Stimulated activated CD4-positive, alpha-beta T cell treated with anti-CD3 and anti-CD28 coated beads, Interleukin-1b, Interleukin-23, amount 100 ng/mL, for 1 hour (primary cell): ENCODE results near the gene CCBE1.
"Not testable (repeated sequence)": the region's sequence is repeated elsewhere in the genome, so short reads cannot be mapped to it uniquely, and the experiment has no call there.

Experiments used
- DNase-seq, 2 donors: peaks; one replicate each; pipeline ENCODE4 v3.0.0-alpha.2; 2020; ENCODE audit warnings: low read depth in 2 of 2

The CCBE1 gene

GRCh38 chr18:59656373-59656887 lies 40.8 kb downstream of the CCBE1 start:
- no peak for DNase-seq

- no peak for DNase-seq
These were observed 41.5 kb downstream of the CCBE1 start for GRCh38 chr18:59655676-59656075.

- DNase-seq: no peak
These were observed 46.2 kb downstream of the CCBE1 start for GRCh38 chr18:59651071-59651470.

DNA sequence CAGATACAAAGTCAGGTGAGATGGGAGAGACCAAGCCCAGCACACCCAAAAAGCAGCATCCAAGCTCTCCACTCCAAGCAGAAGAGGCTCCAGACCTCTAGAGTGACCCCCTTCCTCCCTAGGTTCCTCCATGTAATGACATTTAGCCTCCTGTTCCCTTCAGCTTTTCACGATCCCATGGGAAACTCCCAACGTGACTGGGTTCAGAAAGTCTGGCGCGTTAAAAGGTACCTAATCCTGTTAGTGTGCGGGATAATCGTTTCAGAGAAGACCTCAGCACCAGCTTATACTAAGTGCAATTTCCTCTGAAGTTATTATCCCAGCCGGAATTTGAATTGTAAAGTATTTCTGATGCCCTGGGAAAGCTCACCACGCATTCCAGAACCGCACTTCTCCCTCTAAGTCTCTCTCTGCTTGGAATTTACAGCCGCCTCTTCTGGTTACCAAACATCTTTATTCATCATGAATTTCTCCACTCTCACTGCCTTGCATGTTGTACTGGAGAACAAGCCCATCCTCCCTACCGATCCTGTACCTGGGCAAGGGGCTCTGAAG lies 46.9 kb downstream of the CCBE1 start:
- no peak for DNase-seq

GRCh38 chr18:59649591-59649990 lies 47.6 kb downstream of the CCBE1 start:
- no peak for DNase-seq

GRCh38 chr18:59648469-59648868 lies 48.8 kb downstream of the CCBE1 start:
- not testable (repeated sequence) for DNase-seq

DNA sequence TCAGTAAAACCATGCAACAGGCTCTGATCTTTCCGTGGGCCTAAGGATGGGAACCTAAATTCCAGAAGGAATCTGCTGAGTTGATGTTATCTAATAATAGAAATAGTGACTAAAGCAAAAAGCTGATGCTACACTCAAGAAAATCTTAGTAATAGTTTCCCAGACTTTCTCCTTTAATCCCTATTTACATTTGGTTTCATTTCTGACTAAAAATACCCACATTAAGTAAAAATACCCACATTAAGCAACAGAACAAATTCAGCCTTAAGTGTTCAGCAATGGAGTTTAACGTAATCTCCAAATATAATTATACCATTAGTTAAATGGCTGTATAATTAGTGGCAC lies 50.3 kb downstream of the CCBE1 start:
- no peak for DNase-seq

DNA sequence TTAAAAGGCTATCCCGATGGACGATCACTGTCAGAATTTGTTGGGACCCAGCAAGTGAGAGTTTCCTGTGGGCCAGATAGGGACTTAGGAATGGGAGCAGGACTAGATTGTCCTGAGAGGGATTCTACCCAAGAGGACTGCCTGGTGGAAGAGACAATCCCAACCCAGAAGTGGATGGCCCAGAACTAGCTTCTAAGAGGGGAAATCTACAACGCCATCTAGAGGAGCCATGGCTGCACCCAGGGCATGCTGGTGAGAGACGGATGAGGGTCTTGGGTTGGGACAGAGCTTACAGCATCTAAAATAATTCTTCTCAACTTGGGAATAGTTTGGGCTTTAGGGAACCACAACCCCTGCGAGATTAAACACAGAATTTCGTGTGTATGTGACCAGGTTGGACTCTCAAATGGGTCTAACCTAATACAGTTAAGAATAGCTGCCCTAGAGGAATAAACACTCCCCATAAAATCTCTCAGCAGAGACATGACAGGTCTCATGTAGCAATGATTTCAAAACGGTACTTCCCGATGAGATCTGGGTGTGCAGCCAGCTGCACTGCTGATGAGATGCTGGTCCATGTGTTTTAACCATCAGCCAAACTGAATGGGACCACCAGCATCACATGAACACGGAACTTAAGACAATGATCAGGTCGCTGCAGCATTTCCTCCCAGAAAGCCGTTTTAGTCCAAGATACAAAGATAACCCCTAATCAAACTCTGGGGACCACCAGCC lies 50.8 kb downstream of the CCBE1 start:
- no peak for DNase-seq

GRCh38 chr18:59643740-59644139 lies 53.5 kb downstream of the CCBE1 start:
- DNase-seq: no peak

- no peak for DNase-seq
These were observed 56.5 kb downstream of the CCBE1 start for GRCh38 chr18:59640721-59641120.

- no peak for DNase-seq
These were observed 57.4 kb downstream of the CCBE1 start for GRCh38 chr18:59639821-59640220.

DNA sequence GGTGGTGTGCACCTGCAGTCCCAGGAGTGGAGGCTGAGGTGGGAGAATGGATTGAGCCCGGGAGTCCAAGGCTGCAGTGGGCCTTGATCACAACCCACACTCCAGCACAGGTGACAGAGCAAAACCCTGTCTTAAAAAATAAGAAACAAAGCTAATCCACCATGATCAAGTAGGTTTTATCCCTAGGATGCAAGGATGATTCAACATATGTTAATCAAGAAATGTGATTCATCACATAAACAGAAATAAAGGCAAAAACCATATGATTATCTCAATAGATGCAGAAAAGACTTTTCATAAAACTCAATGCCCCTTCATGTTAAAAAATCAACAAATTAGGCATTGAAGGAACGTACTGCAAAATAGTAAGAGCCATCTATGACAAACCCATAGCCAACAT lies 58.1 kb downstream of the CCBE1 start:
- no peak for DNase-seq

GRCh38 chr18:59633961-59634485 lies 63.2 kb downstream of the CCBE1 start:
- DNase-seq: no peak

- no peak for DNase-seq
These were observed 63.9 kb downstream of the CCBE1 start for GRCh38 chr18:59633317-59633716.

- DNase-seq: no peak
These were observed 65.5 kb downstream of the CCBE1 start for GRCh38 chr18:59631583-59632181.

GRCh38 chr18:59629894-59630293 lies 67.3 kb downstream of the CCBE1 start:
- DNase-seq: no peak

DNA sequence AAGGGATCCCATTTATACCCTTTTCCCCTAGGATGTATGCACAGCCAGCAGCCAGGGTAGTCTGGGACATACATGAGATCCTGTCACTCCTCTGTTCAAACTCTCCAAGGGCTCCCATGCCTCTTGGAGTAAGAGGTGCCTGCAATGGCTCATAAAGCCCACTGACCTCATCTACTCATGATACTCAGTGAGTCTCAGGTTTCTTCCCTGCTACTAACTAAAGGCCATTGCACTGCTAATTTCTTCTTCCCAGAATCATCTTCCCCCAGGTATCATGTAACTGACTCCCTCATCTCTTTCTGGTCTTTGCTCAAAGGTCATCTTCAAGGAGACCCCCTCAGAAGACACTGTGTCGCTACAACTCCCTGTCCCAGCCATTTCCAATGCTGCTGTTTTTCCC lies 68.2 kb downstream of the CCBE1 start:
- no peak for DNase-seq

DNA sequence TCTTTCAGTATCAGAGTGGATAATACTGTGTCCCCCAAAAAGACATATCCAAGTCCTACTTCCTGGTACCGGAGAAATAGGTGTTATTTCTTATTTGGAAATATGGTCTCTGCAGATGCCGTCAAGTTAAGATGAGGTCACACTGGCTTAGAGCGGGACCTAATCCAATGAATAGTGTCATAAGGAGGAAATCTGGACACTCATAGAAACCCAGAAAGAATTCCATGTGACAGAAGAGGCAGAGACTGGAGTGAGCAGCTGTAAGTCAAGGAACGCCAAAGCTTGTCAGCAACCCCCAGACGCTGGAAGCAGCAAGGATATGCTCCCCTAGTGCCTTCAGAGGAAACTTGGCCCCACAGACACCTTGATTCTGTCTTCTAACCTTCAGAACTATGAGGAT lies 69.8 kb downstream of the CCBE1 start:
- no peak for DNase-seq

DNA sequence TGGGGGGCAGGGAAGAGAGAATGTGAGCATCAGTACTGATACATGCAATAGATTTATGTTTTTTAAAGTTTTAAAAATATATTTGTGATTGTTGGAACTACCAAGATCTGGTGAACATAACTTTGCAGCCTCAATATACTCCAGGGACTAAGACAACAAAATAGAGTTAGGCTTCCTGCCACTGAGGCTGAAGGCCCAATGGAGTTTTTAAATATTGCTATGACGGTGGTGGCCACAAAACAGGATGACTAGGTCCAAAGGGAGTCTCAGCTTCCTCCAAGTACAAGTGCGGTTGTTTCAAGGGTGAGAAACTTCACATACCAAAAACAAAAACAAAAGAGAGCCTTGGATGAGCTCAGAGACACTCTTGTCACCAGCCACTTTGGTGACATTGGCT lies 72.9 kb downstream of the CCBE1 start:
- no peak for DNase-seq

GRCh38 chr18:59623456-59624368 lies 73.5 kb downstream of the CCBE1 start:
- no peak for DNase-seq

- DNase-seq: no peak
These were observed 76.2 kb downstream of the CCBE1 start for GRCh38 chr18:59621027-59621426.

DNA sequence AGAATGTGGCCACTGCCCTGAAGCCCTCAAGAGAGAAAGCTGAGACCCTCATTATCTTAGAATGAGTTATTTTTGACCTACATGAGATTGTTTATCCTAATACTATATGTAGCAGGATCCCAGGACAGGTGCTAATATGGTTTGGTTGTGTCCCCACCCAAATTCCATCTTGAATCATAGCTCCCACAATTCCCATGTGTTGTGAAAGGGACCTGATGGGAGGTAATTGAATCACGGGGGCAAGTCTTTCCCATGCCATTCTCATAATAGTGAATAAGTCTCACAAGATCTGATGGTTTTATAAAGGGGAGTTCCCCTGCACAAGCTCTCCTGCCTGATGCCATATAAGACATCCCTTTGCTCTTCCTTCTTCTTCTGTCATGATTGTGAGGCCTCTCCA lies 76.8 kb downstream of the CCBE1 start:
- DNase-seq: no peak
